GM10847 (cell line): ENCODE measurements around the gene POP5.

Experiments used
- POLR2A ChIP-seq: IDR thresholded peaks from 2 replicates; pipeline ENCODE4 v1.6.1; 2011; ENCODE audit not compliant: insufficient read length; ENCODE audit errors: extremely low read depth

Gene POP5

GRCh38 chr12:120590741-120591407 lies 9.7 kb upstream of the POP5 start:
- TF ChIP-seq POLR2A: no peak

GRCh38 chr12:120588948-120589930 lies 8.0 kb upstream of the POP5 start:
- TF ChIP-seq POLR2A: no peak

GRCh38 chr12:120588371-120588770 lies 7.2 kb upstream of the POP5 start:
- TF ChIP-seq POLR2A: no peak

- no peak for TF ChIP-seq POLR2A
These were observed 5.7 kb upstream of the POP5 start for GRCh38 chr12:120586860-120587259.

GRCh38 chr12:120586206-120586605 lies 5.0 kb upstream of the POP5 start:
- TF ChIP-seq POLR2A: no peak

GRCh38 chr12:120584343-120585149 lies 3.3 kb upstream of the POP5 start:
- no peak for TF ChIP-seq POLR2A

GRCh38 chr12:120583478-120584030 lies 2.4 kb upstream of the POP5 start:
- no peak for TF ChIP-seq POLR2A

GRCh38 chr12:120581998-120582397 lies 796 bp upstream of the POP5 start:
- no peak for TF ChIP-seq POLR2A

GRCh38 chr12:120579179-120579578 lies 2.0 kb downstream of the POP5 start:
- no peak for TF ChIP-seq POLR2A

- no peak for TF ChIP-seq POLR2A
These were observed 7.1 kb downstream of the POP5 start for GRCh38 chr12:120574106-120574505.

- TF ChIP-seq POLR2A: no peak
These were observed 7.6 kb downstream of the POP5 start for GRCh38 chr12:120573560-120573959.

- TF ChIP-seq POLR2A: no peak
These were observed 9.9 kb downstream of the POP5 start for GRCh38 chr12:120571299-120571698.

GRCh38 chr12:120563495-120563894 lies 17.7 kb downstream of the POP5 start:
- no peak for TF ChIP-seq POLR2A

- TF ChIP-seq POLR2A: no peak
These were observed 18.3 kb downstream of the POP5 start for GRCh38 chr12:120562906-120563305.

- TF ChIP-seq POLR2A: no peak
These were observed 23.6 kb downstream of the POP5 start for GRCh38 chr12:120557589-120557988.
